Panc1 (cell line): ENCODE data around the gene HS3ST3A1.

ENCODE experiments used
- REST ChIP-seq, 2 experiments: IDR thresholded peaks; 2 replicates each; pipeline ENCODE4 v1.6.1; 2011 to 2012; ENCODE audit warnings: low read depth in 2 of 2, control low read depth in 1 of 2, low read length in 1 of 2, mild to moderate bottlenecking in 1 of 2, moderate library complexity in 1 of 2; ENCODE audit not compliant: insufficient read depth in 1 of 2
- SIN3A ChIP-seq: IDR thresholded peaks from 2 replicates; pipeline ENCODE4 v1.6.1; 2012; ENCODE audit warnings: low read depth, mild to moderate bottlenecking, low read length, moderate library complexity, borderline replicate concordance; ENCODE audit not compliant: insufficient read depth
- TCF7L2 ChIP-seq: IDR thresholded peaks from 2 replicates; pipeline ENCODE4 v1.6.1; 2011; ENCODE audit warnings: mild to moderate bottlenecking, low read depth, low read length, inconsistent platforms
- TF ChIP-seq, protein P1 (sequence below): fragments of 450-650 bp; IDR thresholded peaks from 2 replicates; pipeline ENCODE4 v1.5.1; 2017; ENCODE audit warnings: mild to moderate bottlenecking

DNA sequence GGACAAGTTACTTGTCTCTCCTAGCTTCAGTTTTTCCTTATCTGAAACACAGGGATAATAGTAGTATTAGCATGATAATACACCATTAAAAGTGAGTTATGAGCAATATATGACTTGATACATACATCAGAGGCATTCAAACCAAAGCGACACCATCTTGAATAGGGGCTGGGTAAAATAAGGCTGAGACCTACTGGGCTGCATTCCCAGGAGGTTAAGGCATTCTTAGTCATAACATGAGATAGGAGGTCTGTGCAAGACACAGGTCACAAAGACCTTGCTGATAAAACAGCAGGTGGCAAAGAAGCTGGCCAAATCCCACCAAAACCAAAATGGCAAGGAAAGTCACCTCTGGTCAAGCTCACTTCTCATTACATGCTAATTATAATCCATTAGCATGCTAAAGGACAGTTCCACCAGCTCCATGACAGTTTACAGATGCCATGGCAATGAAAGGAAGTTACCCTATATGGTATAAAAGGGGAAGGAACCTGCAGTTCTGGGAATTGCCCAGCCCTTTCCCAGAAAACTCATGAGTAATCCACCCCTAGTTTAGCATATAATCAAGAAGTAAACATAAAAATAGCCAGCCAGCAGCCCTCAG is 37.2 kb upstream of the HS3ST3A1 start:
- TF ChIP-seq SIN3A (no peak), REST (IDR thresholded peaks at IDR 0.05; ENCODE audit: insufficient read depth in 1 of 2, low read depth in 2 of 2, low read length in 1 of 2) (no peak), TCF7L2 (no peak)
- TF ChIP-seq, protein P1, sequence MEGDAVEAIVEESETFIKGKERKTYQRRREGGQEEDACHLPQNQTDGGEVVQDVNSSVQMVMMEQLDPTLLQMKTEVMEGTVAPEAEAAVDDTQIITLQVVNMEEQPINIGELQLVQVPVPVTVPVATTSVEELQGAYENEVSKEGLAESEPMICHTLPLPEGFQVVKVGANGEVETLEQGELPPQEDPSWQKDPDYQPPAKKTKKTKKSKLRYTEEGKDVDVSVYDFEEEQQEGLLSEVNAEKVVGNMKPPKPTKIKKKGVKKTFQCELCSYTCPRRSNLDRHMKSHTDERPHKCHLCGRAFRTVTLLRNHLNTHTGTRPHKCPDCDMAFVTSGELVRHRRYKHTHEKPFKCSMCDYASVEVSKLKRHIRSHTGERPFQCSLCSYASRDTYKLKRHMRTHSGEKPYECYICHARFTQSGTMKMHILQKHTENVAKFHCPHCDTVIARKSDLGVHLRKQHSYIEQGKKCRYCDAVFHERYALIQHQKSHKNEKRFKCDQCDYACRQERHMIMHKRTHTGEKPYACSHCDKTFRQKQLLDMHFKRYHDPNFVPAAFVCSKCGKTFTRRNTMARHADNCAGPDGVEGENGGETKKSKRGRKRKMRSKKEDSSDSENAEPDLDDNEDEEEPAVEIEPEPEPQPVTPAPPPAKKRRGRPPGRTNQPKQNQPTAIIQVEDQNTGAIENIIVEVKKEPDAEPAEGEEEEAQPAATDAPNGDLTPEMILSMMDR: no peak
